CD4-positive, alpha-beta memory T cell (primary cell): Measurements from ENCODE around the gene GPR31. TPM values are rescaled to one million over a fixed set of nuclear protein-coding genes. Genes with fewer than 3 reads are reported as not detected.
"Not testable (repeated sequence)": the region's sequence is repeated elsewhere in the genome, so short reads cannot be mapped to it uniquely, and the experiment has no call there.

Experiments used
- CTCF ChIA-PET: fragments of 350-600 bp; sonication (Branson Sonifier 250); formaldehyde crosslinking; loops from one replicate; lab custom pipeline; 2021; ENCODE audit warnings: inconsistent platforms; ENCODE audit not compliant: partially characterized antibody; lab: Charles Lee
- POLR2A ChIA-PET: fragments of 350-600 bp; sonication (Branson Sonifier 250); formaldehyde crosslinking; loops from one replicate; lab custom pipeline; 2021; ENCODE audit not compliant: partially characterized antibody; lab: Charles Lee
- DNase-seq, 5 donors: peaks; one replicate each; pipeline versions ENCODE4 v3.0.0 to v3.0.0-alpha.2; 2020 to 2022; ENCODE audit warnings: mixed read lengths in 1 of 5
- H3K27ac ChIP-seq: one replicate; pipeline ENCODE4 v1.7.0; 2013; ENCODE audit warnings: low read depth, low read length
- H3K27me3 ChIP-seq: 2 replicates; pipeline ENCODE4 v1.7.0; 2013; ENCODE audit warnings: mild to moderate bottlenecking, low read length, moderate library complexity; ENCODE audit not compliant: insufficient read depth
- H3K36me3 ChIP-seq: 2 replicates; pipeline ENCODE4 v1.7.0; 2013; ENCODE audit warnings: mild to moderate bottlenecking, low read length, moderate library complexity; ENCODE audit not compliant: insufficient read depth
- H3K4me1 ChIP-seq: 2 replicates; pipeline ENCODE4 v1.7.0; 2013; ENCODE audit warnings: mild to moderate bottlenecking, low read length, moderate library complexity; ENCODE audit not compliant: insufficient read depth
- H3K4me3 ChIP-seq, 2 donors: one replicate each; pipeline ENCODE4 v1.7.0; 2013; ENCODE audit warnings: low read length in 2 of 2, mild to moderate bottlenecking in 1 of 2
- H3K9me3 ChIP-seq, 2 donors: one replicate each; pipeline ENCODE4 v1.7.0; 2013; ENCODE audit warnings: low read length in 2 of 2, control low read depth in 1 of 2; ENCODE audit not compliant: control insufficient read depth in 1 of 2
- H3K27ac Mint-ChIP-seq, 7 donors: one replicate each; pipeline ENCODE4 v1.8.0; 2020 to 2021; ENCODE audit warnings: mixed read lengths in 7 of 7, mild to moderate bottlenecking in 6 of 7, inconsistent platforms in 3 of 7, moderate library complexity in 3 of 7
- H3K27me3 Mint-ChIP-seq, 2 donors: one replicate each; pipeline ENCODE4 v1.8.0; 2020 to 2021; ENCODE audit warnings: mixed read lengths in 2 of 2
- H3K36me3 Mint-ChIP-seq, 2 donors: one replicate each; pipeline ENCODE4 v1.8.0; 2020 to 2021; ENCODE audit warnings: mixed read lengths in 2 of 2, inconsistent platforms in 1 of 2, mild to moderate bottlenecking in 1 of 2
- H3K4me1 Mint-ChIP-seq, 4 donors: one replicate each; pipeline ENCODE4 v1.8.0; 2020 to 2021; ENCODE audit warnings: mixed read lengths in 4 of 4, mild to moderate bottlenecking in 1 of 4
- H3K4me3 Mint-ChIP-seq, 8 donors: one replicate each; pipeline ENCODE4 v1.8.0; 2020 to 2021; ENCODE audit warnings: mixed read lengths in 8 of 8, mild to moderate bottlenecking in 7 of 8, moderate library complexity in 6 of 8, inconsistent platforms in 3 of 8
- H3K9me3 Mint-ChIP-seq, 8 donors: one replicate each; pipeline ENCODE4 v1.8.0; 2020 to 2021; ENCODE audit warnings: mixed read lengths in 8 of 8, mild to moderate bottlenecking in 5 of 8, inconsistent platforms in 3 of 8, moderate library complexity in 1 of 8
- intact Hi-C: fragments of 100-400 bp; cut with micrococcal nuclease; formaldehyde crosslinking; loops from one replicate; pipeline ENCODE4 v1.15.1; 2023
- polyA plus RNA-seq, 2 donors: library from polyadenylated mRNA; unstranded; fragments of 300-500 nt; fragmentation: Illumina TruSeq; gene quantifications; one replicate each; pipeline ENCODE4 v1.2.3, GENCODE V29; 2021
- total RNA-seq, 2 experiments: library from RNA; stranded (reverse); gene quantifications; one replicate each; pipeline ENCODE4 v1.2.3, GENCODE V29; 2021

Gene GPR31
- total and polyA plus RNA-seq, 4 experiments from 2014 or later, result not detected

GRCh38 chr6:167180086-167180485 is 22.3 kb upstream of the GPR31 start:
- H3K27me3 ChIP-seq, H3K9me3 Mint-ChIP-seq, H3K27ac ChIP-seq, H3K27me3 Mint-ChIP-seq, H3K36me3 ChIP-seq, H3K36me3 Mint-ChIP-seq, H3K4me1 ChIP-seq, H3K4me3 ChIP-seq, H3K27ac Mint-ChIP-seq, H3K4me3 Mint-ChIP-seq, CTCF ChIA-PET, H3K4me1 Mint-ChIP-seq, DNase-seq, H3K9me3 ChIP-seq, POLR2A ChIA-PET: not testable (repeated sequence)
- intact Hi-C loops, result loop anchor here (10.0 kb wide), 1 partner anchor 1705 kb away; no protein-coding TSS in a partner anchor

- H3K36me3 Mint-ChIP-seq, DNase-seq, H3K9me3 ChIP-seq, H3K27ac ChIP-seq, H3K27me3 Mint-ChIP-seq, H3K36me3 ChIP-seq, POLR2A ChIA-PET, H3K4me3 ChIP-seq, H3K27ac Mint-ChIP-seq, H3K9me3 Mint-ChIP-seq, H3K27me3 ChIP-seq, H3K4me1 ChIP-seq, H3K4me3 Mint-ChIP-seq, CTCF ChIA-PET, H3K4me1 Mint-ChIP-seq, intact Hi-C loops: not testable (repeated sequence)
Observed at GRCh38 chr6:167178896-167179655, 21.3 kb upstream of the GPR31 start.

- H3K36me3 Mint-ChIP-seq, intact Hi-C loops, H3K27ac Mint-ChIP-seq: not testable (repeated sequence)
Observed at GRCh38 chr6:167177271-167177670, 19.5 kb upstream of the GPR31 start.

GRCh38 chr6:167172011-167172410 is 14.2 kb upstream of the GPR31 start:
- POLR2A ChIA-PET, H3K9me3 Mint-ChIP-seq, H3K36me3 ChIP-seq, H3K4me1 Mint-ChIP-seq, H3K9me3 ChIP-seq, H3K27me3 ChIP-seq, intact Hi-C loops, CTCF ChIA-PET, H3K4me1 ChIP-seq, H3K4me3 Mint-ChIP-seq, H3K4me3 ChIP-seq, DNase-seq, H3K27ac ChIP-seq, H3K27ac Mint-ChIP-seq, H3K36me3 Mint-ChIP-seq: not testable (repeated sequence)
- peaks cover 8 to 12% of the 10 kb centered on the region in 2 donors for H3K27me3 Mint-ChIP-seq

More at GRCh38 chr6:167177271-167177670, 19.5 kb upstream of the GPR31 start:
- DNase-seq, H3K36me3 ChIP-seq, H3K4me3 ChIP-seq, H3K9me3 ChIP-seq, H3K9me3 Mint-ChIP-seq, H3K27me3 Mint-ChIP-seq, CTCF ChIA-PET, H3K27ac ChIP-seq, H3K4me1 Mint-ChIP-seq, H3K4me3 Mint-ChIP-seq, H3K27me3 ChIP-seq, H3K4me1 ChIP-seq, POLR2A ChIA-PET: not testable (repeated sequence)

- H3K9me3 ChIP-seq, intact Hi-C loops, H3K27ac Mint-ChIP-seq, CTCF ChIA-PET, H3K4me1 ChIP-seq, POLR2A ChIA-PET, H3K36me3 Mint-ChIP-seq, H3K36me3 ChIP-seq, H3K4me1 Mint-ChIP-seq, H3K4me3 Mint-ChIP-seq, H3K27me3 ChIP-seq, H3K4me3 ChIP-seq, H3K27ac ChIP-seq, H3K9me3 Mint-ChIP-seq, DNase-seq: not testable (repeated sequence)
- H3K27me3 Mint-ChIP-seq, result peaks cover 6 to 10% of the 10 kb centered on the region in 2 donors
Observed at GRCh38 chr6:167171300-167171699, 13.5 kb upstream of the GPR31 start.

GRCh38 chr6:167169867-167170266 is 12.1 kb upstream of the GPR31 start:
- H3K36me3 ChIP-seq, H3K4me1 Mint-ChIP-seq, POLR2A ChIA-PET, H3K9me3 Mint-ChIP-seq, H3K36me3 Mint-ChIP-seq, intact Hi-C loops, H3K27ac ChIP-seq, H3K4me3 Mint-ChIP-seq, H3K4me1 ChIP-seq, DNase-seq, H3K4me3 ChIP-seq, H3K27me3 ChIP-seq, H3K9me3 ChIP-seq, CTCF ChIA-PET: not testable (repeated sequence)
- Mint-ChIP-seq H3K27ac (peak overlapping the region in 1 of 7 donors; percentile 11), H3K27me3 (peaks cover 8 to 10% of the 10 kb centered on the region in 2 donors)

GRCh38 chr6:167168296-167168695 is 10.5 kb upstream of the GPR31 start:
- CTCF ChIA-PET, POLR2A ChIA-PET: not testable (repeated sequence)

More at GRCh38 chr6:167168296-167168695, 10.5 kb upstream of the GPR31 start:
- H3K4me1 ChIP-seq, H3K36me3 Mint-ChIP-seq, H3K4me3 ChIP-seq, H3K9me3 ChIP-seq, H3K27me3 ChIP-seq, intact Hi-C loops, H3K27ac ChIP-seq, H3K4me1 Mint-ChIP-seq, DNase-seq, H3K27ac Mint-ChIP-seq, H3K4me3 Mint-ChIP-seq, H3K36me3 ChIP-seq, H3K9me3 Mint-ChIP-seq: not testable (repeated sequence)
- H3K27me3 Mint-ChIP-seq, result peaks cover 8 to 10% of the 10 kb centered on the region in 2 donors
